ENCODE measurements around the gene FZD7.

- TF ChIP-seq, protein P1, sequence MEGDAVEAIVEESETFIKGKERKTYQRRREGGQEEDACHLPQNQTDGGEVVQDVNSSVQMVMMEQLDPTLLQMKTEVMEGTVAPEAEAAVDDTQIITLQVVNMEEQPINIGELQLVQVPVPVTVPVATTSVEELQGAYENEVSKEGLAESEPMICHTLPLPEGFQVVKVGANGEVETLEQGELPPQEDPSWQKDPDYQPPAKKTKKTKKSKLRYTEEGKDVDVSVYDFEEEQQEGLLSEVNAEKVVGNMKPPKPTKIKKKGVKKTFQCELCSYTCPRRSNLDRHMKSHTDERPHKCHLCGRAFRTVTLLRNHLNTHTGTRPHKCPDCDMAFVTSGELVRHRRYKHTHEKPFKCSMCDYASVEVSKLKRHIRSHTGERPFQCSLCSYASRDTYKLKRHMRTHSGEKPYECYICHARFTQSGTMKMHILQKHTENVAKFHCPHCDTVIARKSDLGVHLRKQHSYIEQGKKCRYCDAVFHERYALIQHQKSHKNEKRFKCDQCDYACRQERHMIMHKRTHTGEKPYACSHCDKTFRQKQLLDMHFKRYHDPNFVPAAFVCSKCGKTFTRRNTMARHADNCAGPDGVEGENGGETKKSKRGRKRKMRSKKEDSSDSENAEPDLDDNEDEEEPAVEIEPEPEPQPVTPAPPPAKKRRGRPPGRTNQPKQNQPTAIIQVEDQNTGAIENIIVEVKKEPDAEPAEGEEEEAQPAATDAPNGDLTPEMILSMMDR (IDR thresholded peaks at IDR 0.05 in 8 of 11, conservative IDR thresholded peaks at IDR 0.05 in 3 of 11), result no peak
- no peak for TF ChIP-seq POLR2A (IDR thresholded peaks at IDR 0.05)
- no peak for TF ChIP-seq POLR2AphosphoS5 (IDR thresholded peaks at IDR 0.05)
Measured at GRCh38 chr2:202009581-202009980, 24.1 kb upstream of the FZD7 start.
